Cardiac muscle cell (in vitro differentiated cells and primary cell): ENCODE results near the gene DPYSL5. TPM values are rescaled to one million over a fixed set of nuclear protein-coding genes. Genes with fewer than 3 reads are reported as not detected.
"Not testable (repeated sequence)": the region's sequence is repeated elsewhere in the genome, so short reads cannot be mapped to it uniquely, and the experiment has no call there.

Experiments used
- DNase-seq, 2 donors: peaks; one replicate each; pipeline versions ENCODE4 v3.0.0 to v3.0.0-alpha.2; 2010 to 2017; ENCODE audit warnings: low read depth in 1 of 2, low spot score in 1 of 2
- H3K27ac ChIP-seq: fragments of 200-600 bp; sonication (generic); 2 replicates; pipeline ENCODE4 v1.5.1; 2016
- H3K27me3 ChIP-seq: fragments of 200-600 bp; sonication (generic); 2 replicates; pipeline ENCODE4 v1.6.0; 2016; ENCODE audit warnings: control low read depth
- H3K36me3 ChIP-seq: fragments of 200-600 bp; sonication (generic); 2 replicates; pipeline ENCODE4 v1.5.1; 2016; ENCODE audit warnings: control low read depth
- H3K4me1 ChIP-seq: fragments of 200-600 bp; sonication (generic); 2 replicates; pipeline ENCODE4 v1.8.1; 2017; ENCODE audit warnings: low read depth, mild to moderate bottlenecking, mixed run types
- H3K4me3 ChIP-seq: fragments of 200-600 bp; sonication (generic); 2 replicates; pipeline ENCODE4 v1.5.1; 2016; ENCODE audit warnings: mild to moderate bottlenecking
- H3K9me3 ChIP-seq: fragments of 200-600 bp; sonication (generic); 2 replicates; pipeline ENCODE4 v1.5.1; 2017; ENCODE audit warnings: low read depth, mild to moderate bottlenecking, control low read depth
- CTCF ChIP-seq: IDR thresholded peaks from 2 replicates; pipeline ENCODE4 v1.5.1; 2012; ENCODE audit warnings: low read depth, mild to moderate bottlenecking, low read length
- polyA plus RNA-seq: library from polyadenylated mRNA; unstranded; fragments of >200 nt; fragmentation: Nextera tagmentation; extraction: Ambion mirVana; gene quantifications from 2 replicates; pipeline ENCODE4 v1.2.1, GENCODE V29; 2016
- total RNA-seq: library from RNA; depleted of rRNA; stranded (reverse); fragments of >200 nt; gene quantifications from 2 replicates; pipeline ENCODE4 v1.2.3, GENCODE V29; 2016

Gene DPYSL5
- total and polyA plus RNA-seq, 2 experiments from 2014 or later, result 4.1 to 5.6 TPM

GRCh38 chr2:26877276-26877675 is 29.3 kb downstream of the DPYSL5 start:
- no peaks in the 10 kb centered on the region for H3K36me3 ChIP-seq
- H3K27ac ChIP-seq, result no peak overlapping the region
- no peak for DNase-seq
- H3K4me3 ChIP-seq, result no peak overlapping the region
- peaks cover 34% of the 10 kb centered on the region for H3K27me3 ChIP-seq
- H3K4me1 ChIP-seq, result no peaks in the 10 kb centered on the region
- no peaks in the 10 kb centered on the region for H3K9me3 ChIP-seq
- no peak for TF ChIP-seq CTCF

- no peaks in the 10 kb centered on the region for H3K36me3 ChIP-seq
- H3K9me3 ChIP-seq, result no peaks in the 10 kb centered on the region
- DNase-seq, result no peak
- no peak for TF ChIP-seq CTCF
- peaks cover 4% of the 10 kb centered on the region for H3K4me1 ChIP-seq
- H3K27ac ChIP-seq, result no peak overlapping the region
- no peak overlapping the region for H3K4me3 ChIP-seq
- H3K27me3 ChIP-seq, result peaks cover 14% of the 10 kb centered on the region
Measured at GRCh38 chr2:26880161-26880560, 32.2 kb downstream of the DPYSL5 start.

- Histone ChIP-seq H3K36me3 (no peaks in the 10 kb centered on the region), H3K27ac (no peak overlapping the region), H3K9me3 (no peaks in the 10 kb centered on the region), H3K27me3 (peaks cover 7% of the 10 kb centered on the region), H3K4me1 (peaks cover 4% of the 10 kb centered on the region), H3K4me3 (no peak overlapping the region)
- no peak for TF ChIP-seq CTCF
- DNase-seq, result no peak
Measured at GRCh38 chr2:26880910-26881435, 33.0 kb downstream of the DPYSL5 start.

- H3K27me3 ChIP-seq, H3K36me3 ChIP-seq, H3K4me1 ChIP-seq, DNase-seq, H3K27ac ChIP-seq, H3K4me3 ChIP-seq, H3K9me3 ChIP-seq: not testable (repeated sequence)
Measured at GRCh38 chr2:26882220-26882619, 34.3 kb downstream of the DPYSL5 start.

DNA sequence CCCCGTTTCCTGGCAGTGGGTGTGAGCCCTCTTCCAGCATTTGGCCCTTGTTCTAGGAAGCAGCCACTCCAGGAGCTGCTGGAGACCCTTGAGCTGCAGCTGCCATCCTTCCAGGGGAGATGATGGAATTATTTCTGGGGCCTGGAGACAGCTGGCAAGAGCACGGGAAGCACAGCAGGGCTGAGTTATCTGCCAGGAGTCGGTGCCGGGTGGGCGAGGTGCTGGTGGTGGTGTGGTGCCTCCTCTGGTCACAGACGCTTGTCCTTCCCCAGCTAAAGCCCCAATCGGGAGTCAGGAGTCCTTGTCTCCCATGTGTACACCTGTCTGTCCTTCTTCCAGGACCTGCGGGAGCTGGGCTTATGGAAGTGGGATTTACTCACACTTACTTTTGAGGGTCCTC is 36.0 kb downstream of the DPYSL5 start:
- peaks cover 4% of the 10 kb centered on the region for H3K4me1 ChIP-seq
- no peak overlapping the region for H3K27ac ChIP-seq
- no peak for DNase-seq
- no peak overlapping the region for H3K4me3 ChIP-seq
- TF ChIP-seq CTCF, result no peak
- H3K27me3 ChIP-seq, result no peaks in the 10 kb centered on the region
- no peaks in the 10 kb centered on the region for H3K36me3 ChIP-seq
- H3K9me3 ChIP-seq, result no peaks in the 10 kb centered on the region

DNA sequence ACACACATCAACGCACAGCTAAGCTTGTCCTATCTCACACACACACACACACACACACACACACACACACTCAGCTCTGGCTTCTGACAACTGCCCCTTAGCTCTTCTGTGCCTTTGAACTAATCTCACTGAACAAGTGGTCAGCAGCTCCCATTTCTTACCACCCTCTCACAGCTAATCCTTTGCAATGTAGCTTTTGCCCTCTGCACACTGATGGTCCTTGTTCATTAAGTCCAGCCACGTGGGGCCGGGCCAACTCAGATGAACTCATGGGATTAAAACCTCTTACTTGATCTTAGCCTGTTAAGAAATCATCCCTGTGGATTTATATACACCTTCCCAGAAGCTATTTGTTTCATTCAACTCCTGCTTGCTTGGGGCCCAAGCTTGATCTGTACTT is 36.6 kb downstream of the DPYSL5 start:
- Histone ChIP-seq H3K4me1 (peaks cover 4% of the 10 kb centered on the region), H3K27me3 (no peaks in the 10 kb centered on the region), H3K4me3 (no peak overlapping the region), H3K27ac (no peak overlapping the region), H3K36me3 (no peaks in the 10 kb centered on the region), H3K9me3 (no peaks in the 10 kb centered on the region)
- DNase-seq, result peak in 1 of 2 donors; percentile 49
- no peak for TF ChIP-seq CTCF
